AML-193 (cell line): ENCODE data around the gene BRIP1.
"Not testable (repeated sequence)": the region's sequence is repeated elsewhere in the genome, so short reads cannot be mapped to it uniquely, and the experiment has no call there.

Source experiments
- DNase-seq, 2 experiments: peaks; one replicate each; lab custom pipeline; 2025; lab: John Stamatoyannopoulos, UW

BRIP1 gene

GRCh38 chr17:61862975-61863800 lies at the start of gene BRIP1:
Gene BRIP1, minus strand, starts transcription at chr17:61863528. Its CDS starts 1,989 bp downstream, at chr17:61861539.
- DNase-seq = peak; percentile 94

- DNase-seq = no peak
These were observed 45.1 kb upstream of the BRIP1 start for GRCh38 chr17:61908292-61909037.

GRCh38 chr17:61907361-61907760 lies 44.0 kb upstream of the BRIP1 start:
- no peak for DNase-seq

GRCh38 chr17:61904094-61904710 lies 40.9 kb upstream of the BRIP1 start:
- no peak for DNase-seq

GRCh38 chr17:61903251-61903650 lies 39.9 kb upstream of the BRIP1 start:
- DNase-seq = no peak

GRCh38 chr17:61897548-61898180 lies 34.3 kb upstream of the BRIP1 start:
- no peak for DNase-seq

- no peak for DNase-seq
These were observed 32.1 kb upstream of the BRIP1 start for GRCh38 chr17:61895391-61895790.

- not testable (repeated sequence) for DNase-seq
These were observed 31.0 kb upstream of the BRIP1 start for GRCh38 chr17:61894310-61894709.

- not testable (repeated sequence) for DNase-seq
These were observed 24.4 kb upstream of the BRIP1 start for GRCh38 chr17:61887733-61888132.

- not testable (repeated sequence) for DNase-seq
These were observed 22.5 kb upstream of the BRIP1 start for GRCh38 chr17:61885865-61886264.

GRCh38 chr17:61884864-61885263 lies 21.5 kb upstream of the BRIP1 start:
- DNase-seq = no peak

- no peak for DNase-seq
These were observed 17.3 kb upstream of the BRIP1 start for GRCh38 chr17:61880589-61881102.

GRCh38 chr17:61878984-61879612 lies 15.8 kb upstream of the BRIP1 start:
- DNase-seq = no peak

- no peak for DNase-seq
These were observed 15.2 kb upstream of the BRIP1 start for GRCh38 chr17:61878520-61878919.

- DNase-seq = no peak
These were observed 14.5 kb upstream of the BRIP1 start for GRCh38 chr17:61877837-61878236.

GRCh38 chr17:61875804-61876203 lies 12.5 kb upstream of the BRIP1 start:
- no peak for DNase-seq

GRCh38 chr17:61875285-61875684 lies 12.0 kb upstream of the BRIP1 start:
- DNase-seq = no peak

- no peak for DNase-seq
These were observed 10.7 kb upstream of the BRIP1 start for GRCh38 chr17:61874075-61874474.

- DNase-seq = no peak
These were observed 8.8 kb upstream of the BRIP1 start for GRCh38 chr17:61872099-61872498.

- DNase-seq = no peak
These were observed 5.8 kb upstream of the BRIP1 start for GRCh38 chr17:61869138-61869537.

- no peak for DNase-seq
These were observed 4.7 kb upstream of the BRIP1 start for GRCh38 chr17:61868074-61868473.

GRCh38 chr17:61867033-61867432 lies 3.7 kb upstream of the BRIP1 start:
- DNase-seq = no peak
